Measurements from ENCODE around the gene DMGDH.

DMGDH gene

GRCh38 chr5:79069488-79070349, at the start of gene DMGDH, which contains the start of gene BHMT2:
Gene DMGDH, minus strand, starts transcription at chr5:79069674. Its CDS starts 54 bp downstream, at chr5:79069620.
Gene BHMT2, plus strand, starts transcription at chr5:79069767. Its CDS starts 16 bp downstream, at chr5:79069783.
- DNase-seq (ENCODE audit: low spot score) = no peak

GRCh38 chr5:79112703-79113058, 43.2 kb upstream of the DMGDH start:
- DNase-seq (ENCODE audit: low spot score) = no peak

GRCh38 chr5:79111960-79112702, 42.7 kb upstream of the DMGDH start:
- no peak for DNase-seq (ENCODE audit: low spot score)

DNA sequence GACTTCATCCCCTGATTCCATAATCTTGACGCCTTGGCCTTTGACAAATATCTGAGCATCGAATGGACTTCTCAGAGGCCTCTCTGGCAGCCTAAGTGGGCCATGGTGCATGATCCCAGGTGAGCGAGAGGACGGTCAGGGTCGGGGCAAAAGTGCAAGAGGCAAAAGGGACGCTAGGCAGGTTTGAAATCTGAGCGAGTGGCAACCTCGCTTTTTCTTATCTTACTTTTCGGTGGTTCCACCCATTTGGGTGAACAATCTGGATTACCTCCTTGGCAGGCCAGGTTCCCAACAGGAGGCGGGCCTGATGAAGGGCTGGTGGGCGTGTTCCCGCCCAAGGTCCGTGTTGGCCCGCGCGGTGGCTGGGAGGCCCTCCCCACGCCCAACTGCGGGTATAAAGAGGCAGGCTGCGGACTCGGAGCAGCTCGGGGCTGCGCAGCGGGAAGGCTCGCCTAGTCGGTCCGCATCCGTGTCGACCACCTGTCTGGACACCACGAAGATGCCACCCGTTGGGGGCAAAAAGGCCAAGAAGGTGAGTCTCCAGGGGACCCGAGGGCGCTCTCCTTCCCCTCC, 42.0 kb upstream of the DMGDH start, which contains the start of gene BHMT:
BHMT (plus strand) TSS at position 423 of the 573 bp plus-strand sequence; CDS start at position 500, 77 bp downstream.
- DNase-seq (ENCODE audit: low spot score) = no peak

- DNase-seq (ENCODE audit: low spot score) = no peak
These were observed 40.3 kb upstream of the DMGDH start for GRCh38 chr5:79109527-79110492.

DNA sequence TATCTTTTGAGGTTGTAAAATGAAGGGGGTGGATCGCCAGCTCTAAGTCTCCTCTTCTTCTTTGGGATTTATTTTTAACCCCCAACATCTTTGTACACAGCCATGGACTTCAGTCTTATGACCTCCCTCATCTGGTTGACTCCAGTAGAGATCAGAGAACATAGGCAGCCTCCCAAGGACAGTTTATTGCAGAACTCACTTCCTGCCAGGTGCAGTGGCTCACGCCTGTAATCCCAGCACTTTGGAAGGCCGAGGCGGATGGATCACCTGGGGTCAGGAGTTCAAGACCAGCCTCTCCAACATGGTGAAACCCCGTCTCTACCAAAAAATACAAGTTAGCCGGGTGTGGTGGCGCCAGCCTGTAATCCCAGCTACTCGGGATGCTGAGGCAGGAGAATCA, 39.3 kb upstream of the DMGDH start:
- DNase-seq (ENCODE audit: low spot score) = no peak

GRCh38 chr5:79108086-79108485, 38.6 kb upstream of the DMGDH start:
- DNase-seq (ENCODE audit: low spot score) = no peak

- DNase-seq (ENCODE audit: low spot score) = no peak
These were observed 37.7 kb upstream of the DMGDH start for GRCh38 chr5:79107020-79107796.

- DNase-seq (ENCODE audit: low spot score) = no peak
These were observed 36.4 kb upstream of the DMGDH start for GRCh38 chr5:79105868-79106267.

- no peak for DNase-seq (ENCODE audit: low spot score)
These were observed 24.3 kb upstream of the DMGDH start for GRCh38 chr5:79093762-79094161.

- no peak for DNase-seq (ENCODE audit: low spot score)
These were observed 21.6 kb upstream of the DMGDH start for GRCh38 chr5:79091064-79091463.

DNA sequence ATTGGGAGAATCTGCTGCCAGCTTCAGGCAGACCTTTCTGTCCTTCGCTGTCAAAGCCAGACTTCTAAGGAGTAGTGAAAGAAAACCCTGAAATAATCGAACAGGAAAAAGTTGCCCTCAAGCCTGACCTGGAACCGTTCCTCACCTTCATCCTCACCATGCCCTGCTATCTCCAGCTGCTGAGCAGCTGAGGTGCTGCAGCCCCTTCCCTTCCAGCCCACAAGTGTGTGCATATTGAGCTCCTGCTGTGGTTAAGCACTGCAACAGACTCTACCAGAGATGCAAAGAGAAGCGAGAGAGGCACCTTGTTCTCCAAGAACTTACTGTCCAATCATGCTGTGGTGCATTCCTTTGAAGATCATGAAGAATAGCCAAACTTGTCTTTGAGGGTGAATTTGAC, 19.0 kb upstream of the DMGDH start:
- no peak for DNase-seq (ENCODE audit: low spot score)

DNA sequence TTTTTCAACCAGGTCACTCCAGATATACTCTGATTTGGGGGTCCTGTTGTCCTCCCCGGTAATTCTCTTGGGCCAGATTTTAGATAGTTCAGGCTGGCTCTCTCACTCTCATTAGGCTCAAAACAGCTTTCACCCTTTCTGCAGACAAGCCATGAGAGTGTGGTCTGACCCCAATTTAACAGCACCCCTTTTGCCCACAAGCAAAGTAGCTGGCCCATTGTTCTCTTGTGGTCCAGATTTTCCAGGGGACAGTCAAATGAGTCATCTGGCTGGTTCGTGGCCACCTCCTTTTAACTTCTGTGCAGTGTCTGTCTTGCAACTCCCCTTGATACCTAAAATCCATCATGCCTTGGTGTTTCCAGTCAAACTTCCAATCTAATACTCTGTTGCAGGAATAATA, 16.6 kb upstream of the DMGDH start:
- DNase-seq (ENCODE audit: low spot score) = no peak

DNA sequence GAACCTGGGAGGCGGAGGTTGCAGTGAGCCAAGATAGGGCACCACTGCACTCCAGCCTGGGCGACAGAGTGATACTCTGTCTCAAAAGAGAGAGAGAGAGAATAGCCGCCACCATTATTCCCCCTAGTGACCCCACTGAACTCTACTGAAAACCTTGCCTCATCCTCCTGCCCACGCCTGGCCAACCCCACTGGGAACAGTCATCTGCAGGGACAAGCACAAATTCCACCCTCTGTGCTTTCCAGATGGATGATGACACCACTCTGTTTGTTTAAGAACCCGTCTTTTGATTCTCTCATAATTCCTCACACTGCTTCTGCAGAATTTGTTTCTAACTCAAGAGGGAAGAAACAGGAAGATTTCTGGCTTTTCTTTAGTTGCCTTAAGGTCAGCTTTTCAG, 12.3 kb upstream of the DMGDH start:
- DNase-seq (ENCODE audit: low spot score) = no peak

GRCh38 chr5:79080804-79081203, 11.3 kb upstream of the DMGDH start:
- no peak for DNase-seq (ENCODE audit: low spot score)

DNA sequence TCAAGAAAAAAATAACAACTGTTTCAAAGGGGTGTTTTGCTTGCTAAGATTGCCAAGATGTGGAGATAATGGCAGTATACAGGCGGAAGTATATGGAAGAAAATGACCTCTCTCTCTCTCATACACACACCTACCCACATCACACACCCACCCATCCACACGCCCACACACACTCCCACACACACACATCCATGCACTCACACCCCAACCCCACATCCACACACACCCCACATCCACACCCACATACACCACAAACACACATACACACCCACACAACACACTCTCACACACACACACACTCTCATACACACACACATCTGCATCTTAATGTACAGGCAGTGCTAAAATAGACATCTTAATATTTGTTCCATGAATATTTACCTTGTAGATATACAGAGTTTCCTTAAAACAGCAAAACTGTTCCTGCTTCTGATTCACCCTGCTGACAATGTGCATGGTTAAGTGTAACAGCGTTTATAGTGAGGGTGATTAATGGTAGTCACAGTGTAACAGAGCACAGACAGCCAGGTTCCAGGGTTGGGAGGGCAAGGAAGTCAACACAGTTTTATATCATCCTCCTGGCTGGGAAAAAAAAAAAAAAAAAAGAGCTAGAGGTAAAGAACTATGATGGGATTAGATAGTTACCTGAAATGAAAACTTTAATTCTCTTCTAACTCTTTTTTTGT, 8.3 kb upstream of the DMGDH start:
- DNase-seq (ENCODE audit: low spot score) = no peak

GRCh38 chr5:79076819-79077218, 7.3 kb upstream of the DMGDH start:
- DNase-seq (ENCODE audit: low spot score) = no peak

- DNase-seq (ENCODE audit: low spot score) = no peak
These were observed 6.4 kb upstream of the DMGDH start for GRCh38 chr5:79075646-79076426.

- no peak for DNase-seq (ENCODE audit: low spot score)
These were observed 5.2 kb upstream of the DMGDH start for GRCh38 chr5:79074641-79075040.

- no peak for DNase-seq (ENCODE audit: low spot score)
These were observed 835 bp upstream of the DMGDH start for GRCh38 chr5:79070350-79070667.
